GM21576 (cell line): ENCODE results near the gene VANGL1.
"Not testable (repeated sequence)": the region's sequence is repeated elsewhere in the genome, so short reads cannot be mapped to it uniquely, and the experiment has no call there.

Experiments used
- ATAC-seq: cut with Tn5 transposase; IDR thresholded peaks from one replicate; pipeline ENCODE4 v1.9.1; 2021; ENCODE audit warnings: mild to moderate bottlenecking, moderate library complexity; ENCODE audit not compliant: unreplicated experiment

Gene VANGL1

GRCh38 chr1:115641762-115642167 is at the start of gene VANGL1:
VANGL1 (plus strand) TSS chr1:115641970; CDS start chr1:115651414, 9,444 bp downstream.
- ATAC-seq: peak; percentile 55

- ATAC-seq: no peak
These were observed 49.5 kb upstream of the VANGL1 start for GRCh38 chr1:115592264-115592663.

- no peak for ATAC-seq
These were observed 48.2 kb upstream of the VANGL1 start for GRCh38 chr1:115593365-115594259.

- ATAC-seq: no peak
These were observed 47.2 kb upstream of the VANGL1 start for GRCh38 chr1:115594600-115594999.

- ATAC-seq: peak; percentile 68
These were observed 46.3 kb upstream of the VANGL1 start for GRCh38 chr1:115595279-115596079.

- ATAC-seq: no peak
These were observed 45.5 kb upstream of the VANGL1 start for GRCh38 chr1:115596080-115596780.

- no peak for ATAC-seq
These were observed 37.3 kb upstream of the VANGL1 start for GRCh38 chr1:115604508-115604907.

GRCh38 chr1:115606305-115606704 is 35.5 kb upstream of the VANGL1 start:
- no peak for ATAC-seq

GRCh38 chr1:115609021-115609420 is 32.7 kb upstream of the VANGL1 start:
- no peak for ATAC-seq

GRCh38 chr1:115613767-115614166 is 28.0 kb upstream of the VANGL1 start:
- no peak for ATAC-seq

GRCh38 chr1:115620453-115620852 is 21.3 kb upstream of the VANGL1 start:
- no peak for ATAC-seq

GRCh38 chr1:115620950-115621349 is 20.8 kb upstream of the VANGL1 start:
- ATAC-seq: no peak

GRCh38 chr1:115624859-115625258 is 16.9 kb upstream of the VANGL1 start:
- ATAC-seq: no peak

GRCh38 chr1:115630342-115630741 is 11.4 kb upstream of the VANGL1 start:
- ATAC-seq: no peak

- no peak for ATAC-seq
These were observed 9.3 kb upstream of the VANGL1 start for GRCh38 chr1:115632251-115633026.

GRCh38 chr1:115633606-115634005 is 8.2 kb upstream of the VANGL1 start:
- ATAC-seq: not testable (repeated sequence)

GRCh38 chr1:115637247-115637646 is 4.5 kb upstream of the VANGL1 start:
- ATAC-seq: not testable (repeated sequence)

- ATAC-seq: no peak
These were observed 1.4 kb upstream of the VANGL1 start for GRCh38 chr1:115640384-115640783.

- ATAC-seq: peak; percentile 65
These were observed 650 bp downstream of the VANGL1 start for GRCh38 chr1:115642168-115643072.
